Erythroblast (primary cell): Measurements from ENCODE around the gene GNGT2.
"Not testable (repeated sequence)": the region's sequence is repeated elsewhere in the genome, so short reads cannot be mapped to it uniquely, and the experiment has no call there.

Experiments used
- GATA1 ChIP-seq: IDR thresholded peaks from 2 replicates; pipeline ENCODE4 v1.6.1; 2011; ENCODE audit warnings: low read depth, mild to moderate bottlenecking, control low read depth, low read length, moderate library complexity
- POLR2A ChIP-seq: IDR thresholded peaks from 2 replicates; pipeline ENCODE4 v1.6.1; 2011; ENCODE audit warnings: mild to moderate bottlenecking, low read length

GRCh38 chr17:49175978-49176377, 34.4 kb downstream of the GNGT2 start:
- not testable (repeated sequence) for TF ChIP-seq POLR2A, GATA1
